C4-2B (cell line): ENCODE data around the gene TIGD2.

Experiments used
- CTCF ChIP-seq: fragments of 450-650 bp; conservative IDR thresholded peaks from 2 replicates; pipeline ENCODE4 v1.5.1; 2017; ENCODE audit warnings: mild to moderate bottlenecking
- ZFX ChIP-seq: fragments of 450-650 bp; IDR thresholded peaks from 2 replicates; pipeline ENCODE4 v1.6.1; 2017

- TF ChIP-seq CTCF (no peak), ZFX (no peak)
These were observed 10.5 kb upstream of the TIGD2 start for GRCh38 chr4:89100853-89101252.
